IPS-20b (cell line): Measurements from ENCODE around the gene MIPOL1.
"Not testable (repeated sequence)": the region's sequence is repeated elsewhere in the genome, so short reads cannot be mapped to it uniquely, and the experiment has no call there.

Experiments
- H3K27ac ChIP-seq: one replicate; pipeline ENCODE4 v1.5.1; 2013; ENCODE audit warnings: low read length
- H3K27me3 ChIP-seq: 2 replicates; pipeline ENCODE4 v1.6.1; 2013; ENCODE audit warnings: mild to moderate bottlenecking, low read length, inconsistent platforms; ENCODE audit not compliant: insufficient read depth
- H3K36me3 ChIP-seq: 2 replicates; pipeline ENCODE4 v1.6.1; 2013; ENCODE audit warnings: low read depth, mild to moderate bottlenecking, inconsistent platforms, low read length, moderate library complexity; ENCODE audit not compliant: insufficient read depth
- H3K4me1 ChIP-seq: 2 replicates; pipeline ENCODE4 v1.6.1; 2013; ENCODE audit warnings: mild to moderate bottlenecking, control low read depth, inconsistent platforms, low read length, moderate library complexity; ENCODE audit not compliant: insufficient read depth
- H3K4me3 ChIP-seq: 2 replicates; pipeline ENCODE4 v1.5.1; 2013; ENCODE audit warnings: mild to moderate bottlenecking, low read length, inconsistent platforms
- H3K9ac ChIP-seq: 2 replicates; pipeline ENCODE4 v1.6.1; 2013; ENCODE audit warnings: low read depth, mild to moderate bottlenecking, inconsistent platforms, low read length, moderate library complexity
- H3K9me3 ChIP-seq: 2 replicates; pipeline ENCODE4 v1.6.1; 2013; ENCODE audit warnings: mild to moderate bottlenecking, low read depth, low read length, inconsistent platforms; ENCODE audit not compliant: insufficient read depth

MIPOL1 gene

DNA sequence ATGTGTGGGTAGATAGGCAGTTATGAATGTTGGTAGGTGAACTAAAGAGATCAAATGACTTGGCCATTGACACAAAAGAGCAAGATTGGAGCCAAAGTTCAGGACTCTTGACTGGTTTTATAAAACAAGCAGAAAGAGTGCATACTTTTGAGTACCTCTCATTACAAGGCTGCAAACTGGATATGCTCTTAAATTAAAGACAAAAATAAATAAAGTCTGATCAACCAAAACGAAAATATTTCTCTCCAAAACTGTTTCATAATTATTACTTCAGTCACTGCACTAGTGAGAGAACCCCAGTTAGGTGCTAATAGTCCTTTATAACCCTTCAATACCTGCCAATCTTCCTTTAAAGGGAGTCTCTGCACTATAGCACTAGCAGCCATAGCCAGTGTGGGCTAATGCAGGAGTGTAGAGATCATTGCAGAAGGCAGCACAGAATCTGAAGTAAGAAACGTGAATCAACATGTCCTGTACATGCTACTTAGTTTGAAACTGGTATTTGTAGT, 250.2 kb downstream of the MIPOL1 start:
- no peaks in the 10 kb centered on the region for H3K4me1 ChIP-seq
- H3K27ac ChIP-seq, result no peak overlapping the region
- H3K9ac ChIP-seq, result no peak overlapping the region
- no peaks in the 10 kb centered on the region for H3K36me3 ChIP-seq
- no peak overlapping the region for H3K4me3 ChIP-seq
- no peaks in the 10 kb centered on the region for H3K27me3 ChIP-seq
- no peaks in the 10 kb centered on the region for H3K9me3 ChIP-seq

DNA sequence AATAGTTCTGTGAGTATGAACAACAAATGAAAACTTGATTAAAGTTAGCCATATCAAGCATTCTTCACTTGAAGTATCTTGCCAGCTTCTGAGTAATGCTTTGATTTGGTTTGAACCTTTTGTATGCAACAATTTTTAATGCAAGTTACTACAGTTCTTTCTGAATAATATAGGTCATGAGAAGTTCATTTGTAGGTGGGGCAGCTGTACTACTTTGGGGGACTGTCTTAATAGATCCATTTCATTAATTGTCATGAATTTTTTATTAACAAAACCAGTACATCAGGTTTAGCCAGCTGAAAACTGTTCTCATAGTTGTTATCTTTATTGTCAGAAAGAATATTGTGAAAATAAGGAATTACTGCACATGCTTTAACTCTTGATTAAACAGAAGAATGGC, 254.6 kb downstream of the MIPOL1 start:
- Histone ChIP-seq H3K9ac (no peak overlapping the region), H3K9me3 (no peaks in the 10 kb centered on the region), H3K4me1 (no peaks in the 10 kb centered on the region), H3K27me3 (no peaks in the 10 kb centered on the region), H3K27ac (no peak overlapping the region), H3K36me3 (no peaks in the 10 kb centered on the region), H3K4me3 (no peak overlapping the region)

DNA sequence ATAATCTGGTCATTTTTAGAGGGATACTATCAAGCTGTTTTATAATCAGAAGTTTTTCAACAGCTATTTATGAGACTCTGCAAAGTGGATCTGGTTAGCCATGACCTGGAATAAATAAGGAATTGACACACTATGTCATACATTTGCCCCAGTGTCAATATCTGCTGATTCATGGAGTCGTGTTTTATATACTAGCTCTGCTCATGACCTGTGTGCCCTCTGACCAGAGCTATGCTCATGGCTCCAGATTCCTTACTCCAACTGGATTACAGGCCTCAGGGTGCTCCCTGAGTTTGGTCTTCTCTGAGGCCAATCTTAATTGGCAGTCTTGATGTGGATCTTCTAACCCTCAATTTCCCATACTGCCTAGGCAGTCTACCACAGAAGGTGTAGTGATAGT, 256.2 kb downstream of the MIPOL1 start:
- no peaks in the 10 kb centered on the region for H3K4me1 ChIP-seq
- no peak overlapping the region for H3K27ac ChIP-seq
- no peaks in the 10 kb centered on the region for H3K9me3 ChIP-seq
- H3K9ac ChIP-seq, result no peak overlapping the region
- H3K27me3 ChIP-seq, result no peaks in the 10 kb centered on the region
- no peaks in the 10 kb centered on the region for H3K36me3 ChIP-seq
- no peak overlapping the region for H3K4me3 ChIP-seq

DNA sequence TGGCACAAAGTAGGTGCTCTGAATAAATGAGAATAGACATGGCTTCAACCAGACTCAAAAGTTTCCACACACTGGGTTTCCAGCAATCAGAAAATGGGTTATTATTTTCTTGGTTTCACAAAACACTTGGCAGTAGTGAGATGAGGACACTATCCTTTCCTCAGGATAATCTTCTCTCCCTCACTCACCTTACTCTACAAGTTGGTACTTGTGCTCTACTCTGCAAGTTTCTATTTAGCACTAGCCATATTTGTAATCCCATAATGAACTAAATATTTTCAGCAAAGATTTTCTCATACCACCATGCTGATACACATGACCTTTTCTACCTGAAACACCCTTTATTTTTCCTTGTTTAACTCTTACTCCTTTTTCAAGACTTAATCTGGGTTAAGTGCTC, 259.6 kb downstream of the MIPOL1 start:
- Histone ChIP-seq H3K4me3 (no peak overlapping the region), H3K9me3 (peaks cover 11% of the 10 kb centered on the region), H3K27ac (no peak overlapping the region), H3K27me3 (no peaks in the 10 kb centered on the region), H3K36me3 (no peaks in the 10 kb centered on the region), H3K4me1 (no peaks in the 10 kb centered on the region), H3K9ac (no peak overlapping the region)

DNA sequence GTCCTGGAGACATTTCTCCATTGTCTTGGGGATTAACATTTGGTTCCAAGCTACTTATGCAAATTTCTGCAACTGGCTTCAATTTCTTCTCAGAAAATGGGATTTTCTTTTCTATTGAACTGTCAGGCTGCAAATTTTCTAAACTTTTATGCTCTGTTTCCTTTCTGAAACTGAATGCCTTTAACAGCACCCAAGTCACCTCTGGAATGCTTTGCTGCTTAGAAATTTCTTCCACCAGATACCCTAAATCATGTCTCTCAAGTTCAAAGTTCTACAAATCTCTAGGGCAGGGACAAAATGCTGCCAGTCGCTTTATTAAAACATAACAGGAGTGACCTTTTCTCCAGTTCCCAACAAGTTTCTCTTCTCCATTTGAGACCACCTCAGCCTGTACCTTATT, 264.7 kb downstream of the MIPOL1 start:
- H3K4me1 ChIP-seq, H3K27ac ChIP-seq, H3K27me3 ChIP-seq, H3K4me3 ChIP-seq, H3K9ac ChIP-seq, H3K36me3 ChIP-seq: not testable (repeated sequence)
- H3K9me3 ChIP-seq, result peaks cover 11% of the 10 kb centered on the region

DNA sequence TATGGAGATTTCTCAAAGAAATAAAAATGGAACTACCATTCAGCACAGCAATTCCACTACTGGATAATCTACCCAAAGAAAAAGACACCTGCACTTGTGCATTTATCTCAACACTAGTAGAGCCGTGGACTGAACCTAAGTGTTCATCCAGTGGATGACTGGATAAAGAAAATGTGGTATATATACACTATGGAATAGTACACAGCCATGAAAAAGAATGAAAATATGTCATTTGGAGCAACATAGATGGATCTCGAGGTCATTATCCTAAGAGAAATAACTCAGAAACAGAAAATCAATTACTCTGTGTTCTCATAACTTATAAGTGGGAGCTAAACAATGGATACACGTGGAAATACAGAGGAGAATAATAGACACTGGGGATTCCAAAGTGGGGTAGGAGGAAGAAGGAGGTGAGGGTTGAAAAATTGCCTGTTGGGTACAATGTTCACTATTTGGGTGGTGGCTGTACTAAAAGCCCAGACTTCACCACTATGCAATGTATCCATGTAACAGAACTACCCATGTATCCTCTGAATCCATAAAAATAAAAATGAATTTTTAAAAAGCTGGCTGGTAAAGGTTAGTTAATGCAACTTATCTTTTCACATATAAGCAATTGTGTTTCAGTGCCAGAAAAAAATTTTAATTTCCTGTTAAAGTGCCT, 266.6 kb downstream of the MIPOL1 start:
- no peak overlapping the region for H3K27ac ChIP-seq
- H3K27me3 ChIP-seq, result no peaks in the 10 kb centered on the region
- no peak overlapping the region for H3K4me3 ChIP-seq
- H3K4me1 ChIP-seq, result no peaks in the 10 kb centered on the region
- H3K9ac ChIP-seq, result no peak overlapping the region
- H3K36me3 ChIP-seq, result no peaks in the 10 kb centered on the region
- H3K9me3 ChIP-seq, result peaks cover 11% of the 10 kb centered on the region

DNA sequence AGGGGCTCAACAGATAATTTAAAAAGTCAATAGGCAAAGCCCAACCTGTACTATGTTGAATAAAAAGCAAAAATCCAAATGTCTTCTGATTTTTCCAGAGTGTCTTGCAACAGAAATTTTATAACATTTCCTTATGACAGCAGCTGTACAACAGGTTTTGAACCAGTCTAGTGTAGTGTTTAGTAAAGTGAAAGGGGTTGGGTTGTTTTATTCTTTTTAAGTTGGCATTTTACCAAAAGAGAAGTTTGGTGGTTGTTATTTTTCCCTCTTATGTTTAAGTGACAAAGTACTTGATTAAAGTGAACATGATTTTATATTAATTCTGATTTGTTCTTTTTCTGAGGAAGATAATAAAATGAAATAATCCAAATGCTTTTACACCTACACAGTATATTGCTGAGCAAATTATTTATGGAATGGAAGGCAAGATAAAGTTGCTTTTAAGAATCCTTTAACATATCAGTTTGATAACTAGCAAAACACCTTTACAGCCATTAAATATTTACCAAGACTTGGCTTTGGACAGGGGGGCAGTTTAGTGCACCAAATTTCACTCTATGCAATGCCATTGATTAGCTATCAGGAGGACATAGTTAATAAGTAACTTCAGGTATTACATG, 268.4 kb downstream of the MIPOL1 start:
- Histone ChIP-seq H3K4me3 (no peak overlapping the region), H3K27ac (no peak overlapping the region), H3K9me3 (peaks cover 6% of the 10 kb centered on the region; the same call in 1 of the 2 replicates), H3K27me3 (no peaks in the 10 kb centered on the region), H3K9ac (no peak overlapping the region), H3K4me1 (no peaks in the 10 kb centered on the region), H3K36me3 (no peaks in the 10 kb centered on the region)

DNA sequence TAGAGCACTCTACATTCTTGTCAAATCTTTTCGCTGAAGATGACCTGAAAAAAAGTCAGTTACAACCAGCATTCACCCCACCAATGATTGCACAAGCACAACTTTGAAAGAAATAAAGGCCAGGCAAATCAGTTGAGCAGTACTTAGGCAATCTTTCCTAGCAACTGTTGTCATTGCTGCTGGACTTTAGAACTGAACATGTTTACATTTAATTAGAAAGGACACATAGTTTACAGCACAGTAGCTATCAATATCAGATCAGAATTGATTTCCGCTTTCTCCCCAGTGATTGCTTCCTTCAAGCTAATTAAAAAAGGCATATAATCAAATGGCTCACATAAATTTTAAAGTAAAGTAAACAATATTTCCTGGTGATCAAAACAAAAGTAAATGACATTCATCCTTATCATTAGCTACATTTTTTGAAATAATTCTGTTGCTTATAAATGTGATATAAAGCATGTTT, 268.9 kb downstream of the MIPOL1 start:
- H3K27me3 ChIP-seq, result no peaks in the 10 kb centered on the region
- H3K4me1 ChIP-seq, result no peaks in the 10 kb centered on the region
- H3K27ac ChIP-seq, result no peak overlapping the region
- 0 out of 2 replicates have a peak, but pooled peaks cover 2% of the 10 kb centered on the region for H3K9me3 ChIP-seq
- H3K9ac ChIP-seq, result no peak overlapping the region
- no peak overlapping the region for H3K4me3 ChIP-seq
- no peaks in the 10 kb centered on the region for H3K36me3 ChIP-seq

DNA sequence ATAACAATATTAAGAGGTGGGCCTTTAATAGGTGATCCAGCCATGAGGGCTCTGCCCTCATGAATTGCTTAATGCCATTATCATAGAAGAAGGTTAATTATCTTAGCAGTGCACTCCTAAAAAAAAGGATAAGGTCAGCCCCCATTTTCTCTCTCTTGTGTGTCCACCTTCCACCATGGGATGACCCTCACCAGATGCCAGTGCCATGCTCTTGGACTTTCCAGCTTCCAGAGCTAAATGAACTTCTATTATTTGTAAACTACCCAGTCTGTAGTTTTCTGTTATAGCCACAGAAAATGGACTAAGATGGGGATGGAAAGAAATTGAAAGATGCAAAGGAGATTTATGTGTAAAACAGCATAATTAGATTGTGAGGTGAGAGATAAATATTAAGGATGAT, 271.9 kb downstream of the MIPOL1 start:
- no peak overlapping the region for H3K27ac ChIP-seq
- H3K4me1 ChIP-seq, result no peaks in the 10 kb centered on the region
- H3K9ac ChIP-seq, result no peak overlapping the region
- H3K9me3 ChIP-seq, result no peaks in the 10 kb centered on the region; the same call in 1 of the 2 replicates
- H3K4me3 ChIP-seq, result no peak overlapping the region
- H3K36me3 ChIP-seq, result no peaks in the 10 kb centered on the region
- no peaks in the 10 kb centered on the region for H3K27me3 ChIP-seq

DNA sequence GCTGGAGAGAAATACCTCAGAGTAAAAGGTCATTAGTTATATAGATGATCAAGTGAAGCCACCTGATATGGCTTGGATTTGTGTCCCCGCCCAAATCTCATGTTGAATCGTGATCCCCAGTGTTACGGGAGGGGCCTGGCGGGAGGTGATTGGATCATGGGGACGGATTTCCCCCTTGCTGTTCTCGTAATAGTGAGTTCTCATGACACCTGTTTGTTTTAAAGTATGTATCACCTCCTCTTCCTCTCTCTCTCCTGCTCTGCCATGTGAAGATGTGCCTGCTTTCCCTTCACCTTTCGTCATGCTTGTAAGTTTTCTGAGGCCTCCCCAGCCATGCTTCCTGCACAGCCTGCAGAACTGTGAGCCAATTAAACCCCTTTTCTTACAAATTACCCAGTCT, 272.5 kb downstream of the MIPOL1 start:
- no peaks in the 10 kb centered on the region for H3K36me3 ChIP-seq
- H3K9ac ChIP-seq, result no peak overlapping the region
- H3K9me3 ChIP-seq, result no peaks in the 10 kb centered on the region; the same call in 1 of the 2 replicates
- H3K4me1 ChIP-seq, result no peaks in the 10 kb centered on the region
- no peaks in the 10 kb centered on the region for H3K27me3 ChIP-seq
- H3K27ac ChIP-seq, result no peak overlapping the region
- H3K4me3 ChIP-seq, result no peak overlapping the region

DNA sequence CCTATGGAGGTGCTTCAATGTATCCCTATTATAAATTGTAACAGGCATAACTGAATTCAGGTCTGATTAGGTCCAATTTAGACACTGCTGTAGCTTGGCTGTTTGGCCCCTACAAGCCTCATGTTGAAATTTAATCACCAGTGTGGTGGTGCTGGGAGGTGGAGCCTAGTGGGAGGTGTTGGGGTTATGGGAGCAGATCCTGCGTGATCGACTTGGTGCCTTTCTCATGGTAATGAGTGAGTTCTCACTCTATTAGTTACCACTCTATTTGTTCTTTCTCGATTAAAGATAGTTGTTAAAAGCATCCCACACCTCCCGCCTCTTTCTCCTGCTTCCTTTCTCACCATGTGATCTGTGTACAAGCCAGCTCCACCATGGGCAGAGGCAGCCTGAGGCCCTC, 275.2 kb downstream of the MIPOL1 start:
- Histone ChIP-seq H3K36me3 (no peaks in the 10 kb centered on the region), H3K4me3 (no peak overlapping the region), H3K27me3 (no peaks in the 10 kb centered on the region), H3K9me3 (peaks cover 5% of the 10 kb centered on the region), H3K4me1 (no peaks in the 10 kb centered on the region), H3K27ac (no peak overlapping the region), H3K9ac (no peak overlapping the region)

DNA sequence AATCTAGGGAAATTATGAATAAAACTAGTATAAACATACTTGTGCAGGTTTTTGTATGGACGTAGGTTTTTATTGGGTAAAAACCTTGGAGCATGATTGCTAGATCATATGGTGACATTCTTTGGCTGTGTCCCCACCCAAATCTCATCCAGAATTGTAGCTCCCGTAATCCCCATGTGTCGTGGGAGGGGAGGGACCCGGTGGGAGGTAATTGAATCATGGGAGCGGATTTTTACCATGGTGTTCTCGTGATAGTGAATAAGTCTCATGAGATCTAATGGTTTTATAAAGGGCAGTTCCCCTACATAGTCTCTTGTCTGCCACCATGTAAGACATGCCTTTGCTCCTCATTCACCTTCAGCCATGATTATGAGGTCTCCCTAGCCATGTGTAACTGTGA, 276.5 kb downstream of the MIPOL1 start:
- Histone ChIP-seq H3K4me1 (no peaks in the 10 kb centered on the region), H3K36me3 (no peaks in the 10 kb centered on the region), H3K9ac (no peak overlapping the region), H3K27me3 (no peaks in the 10 kb centered on the region), H3K4me3 (no peak overlapping the region), H3K27ac (no peak overlapping the region), H3K9me3 (peaks cover 5% of the 10 kb centered on the region)
